SJCRH30 (cell line): ENCODE data around the gene TOX2. TPM values are rescaled to one million over a fixed set of nuclear protein-coding genes. Genes with fewer than 3 reads are reported as not detected.

Source experiments
- DNase-seq, 2 experiments: peaks; one replicate each; pipeline ENCODE4 v3.0.0-alpha.2; 2015 to 2020
- H3K27ac ChIP-seq: fragments of 250-450 bp; sonication (Bioruptor Pico); 2 replicates; pipeline ENCODE4 v1.5.1; 2020; ENCODE audit warnings: mild to moderate bottlenecking, moderate library complexity
- H3K27me3 ChIP-seq: fragments of 250-450 bp; sonication (Bioruptor Pico); 2 replicates; pipeline ENCODE4 v1.5.1; 2020; ENCODE audit warnings: mild to moderate bottlenecking, moderate library complexity
- H3K36me3 ChIP-seq: fragments of 250-450 bp; sonication (Bioruptor Pico); 2 replicates; pipeline ENCODE4 v1.5.1; 2020; ENCODE audit warnings: mild to moderate bottlenecking, moderate library complexity
- H3K4me1 ChIP-seq: fragments of 250-450 bp; sonication (Bioruptor Pico); 2 replicates; pipeline ENCODE4 v1.5.1; 2020; ENCODE audit warnings: mild to moderate bottlenecking, moderate library complexity
- H3K4me3 ChIP-seq: fragments of 250-450 bp; sonication (Bioruptor Pico); 2 replicates; pipeline ENCODE4 v1.5.1; 2020; ENCODE audit warnings: mild to moderate bottlenecking, moderate library complexity
- H3K9me3 ChIP-seq: fragments of 250-450 bp; sonication (Bioruptor Pico); replicated peaks from 2 replicates; pipeline ENCODE4 v1.5.1; 2020; ENCODE audit warnings: mild to moderate bottlenecking, moderate library complexity
- total RNA-seq: library from RNA; depleted of rRNA; stranded (reverse); fragments of >200 nt; shearing (Covaris generic); gene quantifications from 2 replicates; pipeline ENCODE4 v1.2.3, GENCODE V29; 2014

The TOX2 gene
- total RNA-seq, 1 experiment from 2014 or later, result 10.1 TPM

DNA sequence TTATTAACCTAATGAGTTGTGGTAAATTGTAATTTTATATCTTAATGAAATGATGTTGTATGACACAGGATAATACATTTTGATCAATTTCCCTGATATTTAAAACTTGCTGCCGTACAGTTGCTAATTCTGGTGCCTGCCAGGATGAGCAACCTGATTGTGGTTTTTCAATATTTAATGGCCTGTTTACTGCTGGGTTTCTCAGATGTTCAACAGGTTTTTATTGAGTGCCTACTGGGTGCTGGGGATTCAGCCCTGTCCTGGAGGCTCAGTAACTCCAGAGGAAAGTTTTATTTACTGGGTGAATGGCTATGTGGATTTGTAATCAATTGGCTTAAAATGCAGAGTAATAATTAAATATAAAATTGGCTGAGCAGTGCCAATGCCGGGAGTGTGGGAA lies 8.0 kb downstream of the TOX2 start:
- no peak for DNase-seq
- H3K4me3 ChIP-seq, result no peak overlapping the region
- H3K36me3 ChIP-seq, result no peaks in the 10 kb centered on the region
- peaks cover 17% of the 10 kb centered on the region for H3K4me1 ChIP-seq
- no peaks in the 10 kb centered on the region for H3K27me3 ChIP-seq
- H3K27ac ChIP-seq, result no peak overlapping the region
- H3K9me3 ChIP-seq, result no peaks in the 10 kb centered on the region

DNA sequence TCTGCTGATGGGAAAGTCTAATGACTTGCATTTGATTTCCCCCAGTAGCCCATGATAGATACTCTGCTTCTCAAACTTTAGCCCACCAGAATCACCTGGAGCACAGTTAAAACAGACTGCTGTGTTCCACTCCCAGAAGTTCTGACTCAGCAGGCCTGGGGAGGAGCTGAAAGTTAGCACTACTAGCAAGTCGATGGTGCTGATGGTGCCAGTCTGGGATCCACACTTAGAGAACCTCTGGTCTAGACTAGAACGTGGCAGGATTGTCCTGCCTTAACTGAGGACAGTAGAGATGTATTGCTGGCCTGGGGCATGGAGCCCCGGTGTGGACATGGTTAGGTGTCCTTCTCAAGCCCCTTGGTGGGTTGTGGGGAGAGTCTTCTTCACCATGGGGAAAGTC lies 8.7 kb downstream of the TOX2 start:
- peaks cover 17% of the 10 kb centered on the region for H3K4me1 ChIP-seq

DNA sequence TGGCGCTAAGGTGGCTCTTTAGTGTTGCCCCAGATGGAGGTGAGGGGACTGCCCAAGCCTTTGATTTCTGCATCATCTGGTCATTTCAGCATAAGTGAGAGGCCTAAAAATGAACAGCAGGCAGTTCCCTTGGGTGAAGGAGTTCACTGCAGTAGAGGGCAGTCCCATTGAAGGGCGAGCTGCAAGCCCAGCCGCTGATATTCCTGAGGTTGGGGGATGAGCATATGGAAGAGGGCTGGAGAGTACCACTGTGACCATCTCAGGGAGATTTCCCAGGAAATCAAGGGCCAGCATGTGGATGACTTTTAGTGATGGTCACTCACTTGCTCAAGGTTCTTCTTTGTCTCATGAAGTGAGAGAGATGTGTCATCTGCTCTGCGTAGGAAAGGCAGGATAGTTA lies 9.3 kb downstream of the TOX2 start:
- H3K36me3 ChIP-seq, result no peaks in the 10 kb centered on the region
- no peak for DNase-seq
- H3K27me3 ChIP-seq, result no peaks in the 10 kb centered on the region
- H3K27ac ChIP-seq, result no peak overlapping the region
- peaks cover 17% of the 10 kb centered on the region for H3K4me1 ChIP-seq
- no peaks in the 10 kb centered on the region for H3K9me3 ChIP-seq
- H3K4me3 ChIP-seq, result no peak overlapping the region

More for the DNA sequence above, 8.7 kb downstream of the TOX2 start:
- Histone ChIP-seq H3K36me3 (no peaks in the 10 kb centered on the region), H3K4me3 (no peak overlapping the region), H3K27ac (no peak overlapping the region), H3K27me3 (no peaks in the 10 kb centered on the region), H3K9me3 (no peaks in the 10 kb centered on the region)
- DNase-seq, result no peak

DNA sequence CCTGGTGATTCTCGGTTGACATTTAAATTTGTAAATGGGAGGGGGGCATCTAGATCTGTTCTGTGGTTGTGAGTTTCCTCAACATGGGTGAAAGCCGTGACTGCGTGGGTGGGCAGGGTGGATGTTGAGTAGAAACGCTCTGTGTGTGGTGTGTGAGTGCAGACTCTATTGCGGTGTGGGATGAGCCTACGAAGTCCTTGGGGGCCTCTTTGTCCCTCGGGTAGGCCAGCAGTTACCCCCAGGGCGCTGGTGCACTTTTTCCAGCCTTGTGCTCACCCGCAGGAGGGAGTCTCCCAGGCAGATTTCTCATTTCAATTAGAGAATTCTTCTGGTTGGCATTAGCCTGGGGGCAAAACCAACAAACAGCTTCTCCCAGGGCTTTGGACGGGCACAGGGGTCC lies 10.6 kb downstream of the TOX2 start:
- H3K4me3 ChIP-seq, result no peak overlapping the region
- no peaks in the 10 kb centered on the region for H3K27me3 ChIP-seq
- H3K9me3 ChIP-seq, result no peaks in the 10 kb centered on the region
- peak; percentile 54 to 65 for DNase-seq
- no peaks in the 10 kb centered on the region for H3K36me3 ChIP-seq
- peaks cover 17% of the 10 kb centered on the region for H3K4me1 ChIP-seq
- peak overlapping the region; percentile 1; the same call in 1 of the 2 replicates for H3K27ac ChIP-seq

DNA sequence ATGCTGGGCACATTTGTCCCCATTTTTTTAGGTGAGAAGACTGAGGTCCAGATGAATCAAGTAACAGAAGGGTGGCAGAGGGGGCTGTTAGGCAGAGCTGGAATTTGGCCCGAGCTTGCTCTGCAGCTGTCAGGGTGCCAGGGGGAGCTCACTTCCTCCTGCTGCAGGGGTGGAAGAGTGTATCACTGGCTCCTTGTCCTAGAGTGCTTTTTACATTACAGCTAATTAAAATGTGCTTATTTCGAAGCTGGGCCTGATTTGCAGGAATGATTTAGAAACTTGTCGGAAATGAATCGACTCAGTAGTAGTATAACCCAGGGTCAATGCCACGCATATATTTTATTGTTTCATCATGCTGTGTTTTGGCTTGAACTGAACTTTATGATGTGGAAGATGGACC lies 11.1 kb downstream of the TOX2 start:
- Histone ChIP-seq H3K4me3 (no peak overlapping the region), H3K27ac (no peak overlapping the region), H3K27me3 (no peaks in the 10 kb centered on the region), H3K4me1 (peaks cover 17% of the 10 kb centered on the region), H3K36me3 (no peaks in the 10 kb centered on the region), H3K9me3 (no peaks in the 10 kb centered on the region)
- peak; percentile 79 to 84 for DNase-seq

DNA sequence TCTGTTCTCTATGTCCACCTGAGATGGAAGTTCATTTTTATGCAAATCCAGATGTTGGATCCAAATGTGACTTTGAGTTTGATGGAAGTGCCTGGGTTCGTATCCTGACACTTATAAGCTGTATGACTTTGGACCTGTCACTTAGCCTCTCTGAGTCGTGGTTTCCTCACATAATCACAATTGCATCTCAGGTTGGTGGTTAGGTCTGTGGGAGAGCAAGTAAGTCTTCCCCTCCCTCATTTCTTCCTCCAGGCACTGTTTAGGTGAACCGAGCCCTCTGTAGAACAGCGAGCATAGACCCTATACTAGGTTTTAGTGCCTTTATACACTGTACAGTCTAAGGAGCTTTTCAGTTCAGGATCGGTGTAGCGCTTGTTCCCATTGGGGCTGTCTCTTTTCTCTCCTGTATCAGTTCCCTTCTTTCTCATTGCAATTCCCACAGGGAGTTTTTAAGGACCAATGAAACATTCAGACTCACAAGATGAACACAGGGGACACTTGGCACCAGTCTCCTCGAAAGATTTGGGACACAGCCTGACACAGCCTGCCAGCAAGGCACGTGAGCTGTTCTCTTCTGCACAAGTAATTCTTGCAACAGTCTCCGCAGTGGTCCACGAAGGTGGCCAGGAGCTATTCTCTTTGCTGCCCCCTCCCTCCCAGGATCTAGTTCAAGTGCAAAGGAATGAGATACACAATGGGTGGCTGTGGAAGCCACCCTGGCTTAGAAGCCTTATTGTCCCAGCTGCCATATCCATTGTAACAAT lies 11.8 kb downstream of the TOX2 start:
- H3K4me1 ChIP-seq, result peaks cover 17% of the 10 kb centered on the region
- H3K27ac ChIP-seq, result no peak overlapping the region
- DNase-seq, result no peak
- H3K27me3 ChIP-seq, result no peaks in the 10 kb centered on the region
- no peak overlapping the region for H3K4me3 ChIP-seq
- H3K36me3 ChIP-seq, result no peaks in the 10 kb centered on the region
- no peaks in the 10 kb centered on the region for H3K9me3 ChIP-seq

DNA sequence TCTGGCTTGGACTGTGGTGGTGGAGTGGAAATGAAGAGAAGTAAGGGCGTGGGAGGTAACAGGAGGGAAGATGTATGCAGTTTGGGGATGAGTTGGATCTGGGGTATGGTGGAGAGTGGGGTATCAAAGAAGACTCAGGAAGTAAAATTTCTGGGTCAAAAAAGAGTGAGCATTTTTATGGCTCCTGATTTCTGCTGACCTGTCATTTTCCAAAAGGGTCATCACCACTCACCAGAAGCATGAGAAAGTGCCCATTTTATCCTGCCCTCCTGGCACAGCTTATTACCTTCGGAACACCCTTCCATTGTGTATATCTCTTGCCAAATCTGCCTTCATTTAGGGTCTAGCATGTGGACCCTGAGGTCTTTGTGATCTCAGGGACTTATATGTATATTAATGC lies 17.3 kb downstream of the TOX2 start:
- no peak for DNase-seq
- Histone ChIP-seq H3K36me3 (no peaks in the 10 kb centered on the region), H3K4me1 (peaks cover 16% of the 10 kb centered on the region), H3K27ac (no peak overlapping the region), H3K27me3 (no peaks in the 10 kb centered on the region), H3K4me3 (no peak overlapping the region), H3K9me3 (no peaks in the 10 kb centered on the region)

DNA sequence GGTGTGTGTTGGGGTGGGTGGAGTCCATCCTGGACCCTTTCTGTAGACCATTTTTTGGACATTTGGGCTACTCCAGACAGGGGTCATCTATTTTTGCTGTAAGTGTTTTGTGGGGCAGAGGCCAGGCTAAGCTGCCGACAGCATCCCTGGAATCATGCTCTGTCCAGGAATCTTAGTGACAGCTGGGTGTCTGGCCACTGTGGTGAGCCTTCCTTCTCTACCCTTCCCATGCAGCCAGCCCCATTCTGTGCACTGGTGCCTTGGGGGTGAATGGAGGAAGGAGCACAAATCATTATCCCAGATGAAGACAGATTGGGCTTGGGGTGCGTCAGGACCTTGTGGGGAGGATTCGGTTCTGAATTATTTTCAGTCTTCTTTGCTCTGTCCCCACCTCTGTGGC lies 20.2 kb downstream of the TOX2 start:
- no peaks in the 10 kb centered on the region for H3K36me3 ChIP-seq
- no peak overlapping the region for H3K4me3 ChIP-seq
- H3K4me1 ChIP-seq, result peaks cover 25% of the 10 kb centered on the region
- DNase-seq, result no peak
- no peak overlapping the region for H3K27ac ChIP-seq
- no peaks in the 10 kb centered on the region for H3K9me3 ChIP-seq
- H3K27me3 ChIP-seq, result no peaks in the 10 kb centered on the region

DNA sequence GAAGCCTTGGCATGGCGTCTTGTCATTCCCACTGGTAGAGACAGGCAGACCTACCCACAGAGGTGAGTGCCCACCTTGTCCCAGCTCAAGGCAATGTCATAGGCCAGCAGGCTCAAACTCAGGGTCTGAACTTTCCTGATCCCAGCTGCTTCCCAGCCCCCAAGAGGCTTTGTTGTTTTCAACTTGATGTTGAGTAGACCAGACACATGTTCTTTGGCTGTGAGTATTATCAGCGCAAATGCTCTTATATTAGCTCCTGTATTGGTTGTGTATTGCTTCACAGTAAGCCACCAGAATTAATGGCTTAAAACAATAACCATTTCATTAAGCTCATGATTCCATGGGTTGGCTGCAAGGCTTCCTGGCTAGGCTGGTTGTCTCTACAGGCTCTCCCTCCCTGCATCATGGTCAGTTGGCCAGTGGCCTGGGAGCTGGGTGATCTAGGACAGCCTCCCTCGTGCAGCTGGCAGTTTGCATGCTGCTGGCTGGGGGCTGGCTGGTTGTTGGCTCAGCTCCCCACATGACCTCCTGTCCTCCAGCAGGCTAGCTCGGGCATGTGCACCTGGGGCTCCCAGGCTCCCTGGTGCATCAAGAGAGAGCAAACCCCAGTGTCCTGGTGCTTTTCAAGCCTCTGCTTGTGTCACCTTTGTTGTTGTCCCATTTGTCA lies 21.6 kb downstream of the TOX2 start:
- peak; percentile 48 to 57 for DNase-seq
- Histone ChIP-seq H3K36me3 (no peaks in the 10 kb centered on the region), H3K9me3 (no peaks in the 10 kb centered on the region), H3K4me3 (no peak overlapping the region), H3K4me1 (peaks cover 25% of the 10 kb centered on the region), H3K27me3 (no peaks in the 10 kb centered on the region), H3K27ac (peak overlapping the region; percentile 17)

DNA sequence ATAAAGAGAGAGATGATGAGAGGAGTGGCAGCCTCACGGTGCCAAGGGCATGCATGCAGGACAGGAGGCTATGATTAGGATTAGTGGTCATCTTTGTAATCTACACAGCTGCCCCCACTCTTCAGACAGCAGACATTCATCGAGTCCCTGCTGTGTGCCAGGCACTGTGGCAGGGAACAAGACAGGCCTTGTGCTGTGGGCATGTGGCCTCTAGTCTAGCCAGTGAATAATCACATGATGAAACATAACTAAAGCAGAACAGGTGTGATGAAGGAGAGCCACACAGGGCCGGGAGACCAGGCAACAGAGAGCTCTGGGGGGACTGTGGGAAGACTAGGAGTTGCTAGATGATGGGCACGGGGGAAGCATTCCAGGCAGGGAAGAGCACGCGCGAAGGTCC lies 22.2 kb downstream of the TOX2 start:
- no peaks in the 10 kb centered on the region for H3K36me3 ChIP-seq
- no peaks in the 10 kb centered on the region for H3K9me3 ChIP-seq
- H3K4me1 ChIP-seq, result peaks cover 25% of the 10 kb centered on the region
- no peak overlapping the region for H3K4me3 ChIP-seq
- DNase-seq, result peak; percentile 72 to 82
- no peaks in the 10 kb centered on the region for H3K27me3 ChIP-seq
- peak overlapping the region; percentile 42 for H3K27ac ChIP-seq

DNA sequence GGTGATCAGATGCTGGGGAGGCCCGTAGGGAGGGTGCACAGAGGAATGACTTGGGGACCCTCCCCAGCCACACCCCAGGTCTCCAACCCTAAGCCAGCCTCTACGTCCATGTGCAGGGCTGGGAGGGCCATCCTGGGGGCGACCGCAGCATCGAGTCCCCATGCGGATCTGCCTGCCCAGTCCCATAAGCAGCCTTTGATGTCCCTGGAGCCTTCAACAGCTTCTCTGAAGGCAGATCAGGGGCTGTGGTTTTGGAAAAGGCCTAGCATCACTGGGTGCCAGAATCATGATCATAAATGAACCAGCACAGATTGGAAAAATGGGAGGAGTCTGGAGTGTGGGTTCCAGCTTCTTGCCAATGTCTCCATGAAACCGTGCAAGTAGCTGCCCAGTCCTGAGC lies 22.9 kb downstream of the TOX2 start:
- H3K4me3 ChIP-seq, result no peak overlapping the region
- DNase-seq, result no peak
- H3K9me3 ChIP-seq, result no peaks in the 10 kb centered on the region
- no peaks in the 10 kb centered on the region for H3K36me3 ChIP-seq
- H3K27ac ChIP-seq, result peak overlapping the region; percentile 42; the same call in 1 of the 2 replicates
- H3K27me3 ChIP-seq, result no peaks in the 10 kb centered on the region
- peaks cover 25% of the 10 kb centered on the region for H3K4me1 ChIP-seq

DNA sequence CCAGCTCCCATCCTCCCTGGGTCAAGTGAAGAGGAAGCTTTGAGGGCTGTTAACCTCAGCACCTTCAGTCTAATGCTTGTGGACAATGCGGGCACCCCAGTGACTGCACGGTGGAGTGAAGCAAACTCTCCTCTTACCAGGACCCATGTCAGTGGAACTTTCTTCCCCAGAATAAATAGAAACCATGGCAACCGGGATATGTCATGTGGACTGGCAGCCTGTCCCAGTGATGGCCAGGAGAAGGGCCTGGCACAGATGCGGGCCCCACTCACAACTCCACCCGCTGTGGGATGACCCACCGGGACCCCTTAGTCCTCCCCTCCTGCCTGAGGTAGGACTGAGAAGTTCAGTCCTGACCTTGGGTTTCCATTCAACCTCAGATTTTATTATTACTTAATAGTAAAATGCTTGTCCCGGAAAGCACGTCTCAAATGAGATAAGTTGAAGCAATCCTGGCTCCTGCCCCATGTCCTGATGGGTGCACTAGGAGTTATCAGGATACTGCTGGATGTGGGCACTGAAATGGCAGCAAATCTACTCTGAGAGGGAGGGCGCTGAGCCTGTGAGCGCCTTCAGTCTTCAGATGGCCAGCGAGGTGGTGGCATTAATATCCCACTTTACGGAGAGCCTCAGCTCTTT lies 23.5 kb downstream of the TOX2 start:
- H3K4me1 ChIP-seq, result peaks cover 28% of the 10 kb centered on the region
- H3K4me3 ChIP-seq, result no peak overlapping the region
- no peak for DNase-seq
- no peaks in the 10 kb centered on the region for H3K9me3 ChIP-seq
- no peaks in the 10 kb centered on the region for H3K27me3 ChIP-seq
- H3K36me3 ChIP-seq, result no peaks in the 10 kb centered on the region
- H3K27ac ChIP-seq, result no peak overlapping the region

DNA sequence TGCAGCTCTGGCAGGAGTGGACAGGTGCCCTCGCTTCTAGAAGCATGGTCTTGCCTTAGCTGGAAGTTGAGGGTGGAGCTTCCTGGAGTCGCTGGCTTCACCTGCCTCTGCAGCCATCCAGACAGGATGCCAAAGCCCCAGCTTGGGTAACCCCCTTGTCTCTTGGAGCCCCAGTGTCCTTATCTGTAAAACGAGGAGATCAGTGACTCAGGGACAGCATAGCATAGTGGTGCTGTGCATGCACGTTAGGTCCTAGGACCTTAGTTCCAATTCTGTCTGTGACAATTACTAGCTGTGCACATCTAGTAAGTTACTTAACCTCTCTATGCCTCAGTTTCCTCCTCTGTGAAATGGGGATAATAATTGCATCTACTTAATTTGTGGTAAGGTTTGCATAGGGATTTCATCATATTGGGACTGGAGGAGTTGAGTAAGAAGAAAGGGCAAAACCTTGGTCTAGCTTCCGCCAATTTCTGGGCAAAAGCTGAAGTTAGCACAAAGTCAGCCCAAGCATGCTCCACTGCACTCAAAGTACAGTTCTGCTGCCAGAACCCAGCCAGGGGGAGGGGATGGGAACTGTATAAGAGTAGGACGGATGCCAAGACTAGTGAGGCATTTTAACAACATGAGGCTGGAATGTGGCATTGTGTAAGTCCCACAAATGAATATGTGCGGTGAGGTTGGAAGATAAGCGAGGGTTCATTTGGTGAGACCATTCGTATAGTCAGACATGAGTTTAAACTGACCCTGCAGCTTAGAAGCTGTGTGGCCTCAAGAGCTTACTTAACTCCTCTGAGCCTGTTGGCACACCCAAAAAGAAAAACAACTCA lies 24.5 kb downstream of the TOX2 start:
- Histone ChIP-seq H3K27me3 (no peaks in the 10 kb centered on the region), H3K27ac (no peak overlapping the region), H3K9me3 (no peaks in the 10 kb centered on the region), H3K4me1 (peaks cover 28% of the 10 kb centered on the region), H3K4me3 (no peak overlapping the region), H3K36me3 (no peaks in the 10 kb centered on the region)
- DNase-seq, result no peak

DNA sequence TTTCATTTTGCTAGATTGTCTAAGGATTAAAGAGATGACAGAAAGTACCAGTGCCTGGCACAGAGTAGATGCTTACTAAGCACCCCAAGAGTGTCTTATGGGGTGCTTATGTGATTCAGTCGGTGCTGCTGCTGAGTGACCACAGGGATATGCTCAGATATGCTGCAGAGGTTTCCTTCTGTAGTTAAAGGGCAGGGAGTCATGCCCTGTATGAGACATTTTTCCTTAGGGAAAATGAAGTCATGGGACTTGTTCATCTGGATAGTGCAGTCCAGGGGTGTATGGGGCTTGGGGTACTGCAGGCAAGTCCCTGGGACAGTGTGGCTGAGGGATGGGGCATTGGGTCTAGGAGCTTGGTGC lies 25.1 kb downstream of the TOX2 start:
- peaks cover 28% of the 10 kb centered on the region for H3K4me1 ChIP-seq
- no peaks in the 10 kb centered on the region for H3K9me3 ChIP-seq
- no peaks in the 10 kb centered on the region for H3K36me3 ChIP-seq
- no peak for DNase-seq
- no peak overlapping the region for H3K27ac ChIP-seq
- H3K27me3 ChIP-seq, result no peaks in the 10 kb centered on the region
- no peak overlapping the region for H3K4me3 ChIP-seq
